Adrenal gland (tissue), 12 donors: Measurements from ENCODE around the gene PRDX5. TPM values are rescaled to one million over a fixed set of nuclear protein-coding genes. Genes with fewer than 3 reads are reported as not detected.

Experiments used
- DNase-seq, 7 donors: peaks; one replicate each; pipeline ENCODE4 v3.0.0-alpha.2; 2019 to 2020
- H3K27ac ChIP-seq, 5 donors: fragments of 200-600 bp; sonication (generic) in 4 of 5; 1 replicate in 3 of 5; 2 replicates in 2 of 5; pipeline versions ENCODE4 v1.5.1 to v1.8.0; 2016 to 2020; ENCODE audit warnings: mild to moderate bottlenecking in 1 of 5
- H3K27me3 ChIP-seq: fragments of 200-600 bp; 2 replicates; pipeline ENCODE4 v1.8.0; 2021
- H3K36me3 ChIP-seq, 2 donors: fragments of 200-600 bp; replicated peaks in 1 of 2; 1 replicate in 1 of 2; 2 replicates in 1 of 2; pipeline versions ENCODE4 v1.5.1 to v1.8.0; 2018 to 2022
- H3K4me1 ChIP-seq, 2 donors: fragments of 200-600 bp; replicated peaks in 1 of 2; 1 replicate in 1 of 2; 2 replicates in 1 of 2; pipeline versions ENCODE4 v1.5.1 to v1.8.0; 2018 to 2021
- H3K4me3 ChIP-seq, 4 donors: fragments of 200-600 bp; sonication (generic) in 3 of 4; one replicate each; pipeline ENCODE4 v1.5.1; 2016 to 2018
- H3K9me3 ChIP-seq, 3 donors: fragments of 200-600 bp; sonication (generic) in 1 of 3; replicated peaks in 1 of 3; 1 replicate in 2 of 3; 2 replicates in 1 of 3; pipeline versions ENCODE4 v1.5.1 to v1.8.0; 2016 to 2021
- POLR2A ChIP-seq, 2 donors: fragments of 450-650 bp; IDR thresholded peaks; one replicate each; pipeline ENCODE4 v1.6.1; 2017; ENCODE audit warnings: antibody characterized with exemption in 2 of 2, mild to moderate bottlenecking in 2 of 2, moderate library complexity in 1 of 2
- WGBS, 4 donors: extraction: QIAGEN DNeasy Blood & Tissue Kit in 2 of 4; methylation state at CpG; one replicate each; pipeline versions ENCODE4 v1.1.5 to v1.1.7; 2013 to 2017; 5-methylcytosine and 5-hydroxymethylcytosine counted together
- intact Hi-C, 2 donors: fragments of 100-400 bp; cut with DNase I; formaldehyde crosslinking; loops; one replicate each; pipeline versions ENCODE4 v1.14.1 to v1.15.0; 2022 to 2023
- polyA plus RNA-seq, 3 donors: library from polyadenylated mRNA; stranded (reverse); fragments of 200-250 nt in 2 of 3; fragments of 350-450 nt in 1 of 3; fragmentation: Illumina TruSeq in 1 of 3; extraction: RNeasy Lipid Tissue Mini Kit (QIAGEN cat#74804) in 1 of 3; gene quantifications; one replicate each; pipeline ENCODE4 v1.2.3, GENCODE V29; 2013 to 2014
- total RNA-seq, 9 donors: library from RNA; depleted of rRNA in 4 of 9; stranded (reverse); fragments of >200 nt in 4 of 9; fragments of 120-200 nt in 1 of 9; fragmentation: NEBNext Ultra II Directional in 1 of 9; extraction: Animal tissue kit (Norgen Biotek cat#: 25700) in 1 of 9; gene quantifications; one replicate each; pipeline versions ENCODE4 v1.1.0 to v1.2.4, GENCODE V29; 2013 to 2023
- TF ChIP-seq, protein P1 (sequence below), 6 experiments: fragments of 450-650 bp in 4 of 6; fragments of 200-600 bp in 2 of 6; sonication (generic) in 1 of 6; IDR thresholded peaks; 1 replicate in 5 of 6; 2 replicates in 1 of 6; pipeline versions ENCODE4 v1.5.1 to v1.8.0; 2016 to 2021; ENCODE audit warnings: antibody characterized with exemption in 6 of 6, mild to moderate bottlenecking in 2 of 6, moderate library complexity in 1 of 6
- donor health status: healthy with polysubstance abuse.
- donor health status: Bipolar disorder and iron deficiency.
- donor health status: DM: yes; HTN: yes; CAD: no.
- donor health status: DM: no; HTN: no; CAD: no.
- donor health status: DM: no; HTN: no; CAD: no.
- donor health status: DM: yes; HTN: yes; CAD: no.

The PRDX5 gene
- total and polyA plus RNA-seq, 12 donors, result 324 to 843 (median 478) TPM

- peak in 1 of 2 donors; percentile 44 for TF ChIP-seq POLR2A (IDR thresholded peaks at IDR 0.05)
- TF ChIP-seq, protein P1, sequence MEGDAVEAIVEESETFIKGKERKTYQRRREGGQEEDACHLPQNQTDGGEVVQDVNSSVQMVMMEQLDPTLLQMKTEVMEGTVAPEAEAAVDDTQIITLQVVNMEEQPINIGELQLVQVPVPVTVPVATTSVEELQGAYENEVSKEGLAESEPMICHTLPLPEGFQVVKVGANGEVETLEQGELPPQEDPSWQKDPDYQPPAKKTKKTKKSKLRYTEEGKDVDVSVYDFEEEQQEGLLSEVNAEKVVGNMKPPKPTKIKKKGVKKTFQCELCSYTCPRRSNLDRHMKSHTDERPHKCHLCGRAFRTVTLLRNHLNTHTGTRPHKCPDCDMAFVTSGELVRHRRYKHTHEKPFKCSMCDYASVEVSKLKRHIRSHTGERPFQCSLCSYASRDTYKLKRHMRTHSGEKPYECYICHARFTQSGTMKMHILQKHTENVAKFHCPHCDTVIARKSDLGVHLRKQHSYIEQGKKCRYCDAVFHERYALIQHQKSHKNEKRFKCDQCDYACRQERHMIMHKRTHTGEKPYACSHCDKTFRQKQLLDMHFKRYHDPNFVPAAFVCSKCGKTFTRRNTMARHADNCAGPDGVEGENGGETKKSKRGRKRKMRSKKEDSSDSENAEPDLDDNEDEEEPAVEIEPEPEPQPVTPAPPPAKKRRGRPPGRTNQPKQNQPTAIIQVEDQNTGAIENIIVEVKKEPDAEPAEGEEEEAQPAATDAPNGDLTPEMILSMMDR (IDR thresholded peaks at IDR 0.05), result peak in 1 of 6 experiments; percentile 6
- DNase-seq, result peak; percentile 78 to 88 (median 84)
- intact Hi-C loops, result no loop called here
Measured at GRCh38 chr11:64284962-64285884, 32.7 kb upstream of the PRDX5 start, which contains the start of gene GPR137. Gene GPR137 (plus strand): TSS chr11:64285848. CDS start chr11:64286525, 677 bp downstream.

DNA sequence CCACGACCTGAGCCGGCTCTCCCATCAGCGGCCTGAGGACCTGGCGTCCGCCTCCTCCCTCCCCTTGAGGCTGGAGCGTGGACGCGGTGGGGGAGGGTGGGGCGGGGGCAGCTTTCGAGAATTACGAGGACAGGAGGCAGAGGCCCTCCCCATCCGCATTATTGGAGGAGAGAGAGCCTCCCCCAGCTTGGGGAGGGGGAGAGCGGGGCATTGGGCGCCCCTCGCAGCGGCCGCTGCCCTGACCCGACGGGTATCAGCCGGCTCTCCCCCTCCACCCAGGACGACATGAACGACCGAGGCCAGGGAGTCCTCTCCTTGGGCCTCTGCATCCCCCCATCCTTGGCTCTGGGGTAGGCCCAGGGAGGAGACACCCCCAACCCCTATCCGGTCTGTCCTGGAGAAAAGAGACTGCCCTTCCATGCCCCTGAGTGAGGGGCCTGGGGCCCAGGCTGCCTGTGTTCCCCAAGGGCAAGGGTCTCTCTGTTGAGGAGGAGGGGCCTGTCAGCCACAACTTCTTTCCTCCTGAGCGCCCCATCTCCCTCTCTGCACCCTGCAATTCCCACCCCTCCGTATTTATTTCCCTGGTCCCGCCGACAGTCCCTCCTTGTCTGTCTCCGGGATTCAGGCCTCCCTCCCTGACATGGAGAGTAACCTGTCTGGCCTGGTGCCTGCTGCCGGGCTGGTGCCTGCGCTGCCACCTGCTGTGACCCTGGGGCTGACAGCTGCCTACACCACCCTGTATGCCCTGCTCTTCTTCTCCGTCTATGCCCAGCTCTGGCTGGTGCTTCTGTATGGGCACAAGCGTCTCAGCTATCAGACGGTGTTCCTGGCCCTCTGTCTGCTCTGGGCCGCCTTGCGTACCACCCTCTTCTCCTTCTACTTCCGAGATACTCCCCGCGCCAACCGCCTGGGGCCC is 31.8 kb upstream of the PRDX5 start:
- Histone ChIP-seq H3K4me3 (peak overlapping the region in 2 of 4 donors; percentile 86 to 93), H3K4me1 (peaks cover 15 to 19% of the 10 kb centered on the region in 2 donors), H3K27me3 (peaks cover 7% of the 10 kb centered on the region), H3K36me3 (peaks cover 0 to 3% of the 10 kb centered on the region in 2 donors), H3K27ac (peak overlapping the region in 3 of 5 donors; percentile 77 to 94 (median 93)), H3K9me3 (no peaks in the 10 kb centered on the region)
- intact Hi-C loops, result no loop called here
- DNase-seq, result peak in 4 of 7 donors; percentile 36 to 62 (median 46)
- TF ChIP-seq, protein P1 (IDR thresholded peaks at IDR 0.05), result no peak
- TF ChIP-seq POLR2A (IDR thresholded peaks at IDR 0.05), result no peak
- WGBS, 4 donors, result 24 to 53% (median 34%) methylated on average over 15 to 37 of the region's 40 CpGs

More at GRCh38 chr11:64284962-64285884, 32.7 kb upstream of the PRDX5 start, which contains the start of gene GPR137:
- Histone ChIP-seq H3K4me1 (peaks cover 15 to 19% of the 10 kb centered on the region in 2 donors), H3K36me3 (peaks cover 0 to 3% of the 10 kb centered on the region in 2 donors), H3K9me3 (no peaks in the 10 kb centered on the region), H3K27me3 (no peaks in the 10 kb centered on the region), H3K4me3 (peak within 1 kb of the TSS; percentile 17 to 93 (median 75)), H3K27ac (peak within 1 kb of the TSS; percentile 77 to 94 (median 87))
- whole genome bisulfite sequencing, 4 donors, result 1% methylated on average over 23 to 102 of the region's 102 CpGs; no CpG with 5 or more reads in 1 of the 4 donors

GRCh38 chr11:64286801-64287159 is 31.1 kb upstream of the PRDX5 start:
- Histone ChIP-seq H3K36me3 (peaks cover 0 to 3% of the 10 kb centered on the region in 2 donors), H3K4me1 (peaks cover 15 to 21% of the 10 kb centered on the region in 2 donors), H3K27me3 (peaks cover 13% of the 10 kb centered on the region), H3K4me3 (no peak overlapping the region), H3K9me3 (no peaks in the 10 kb centered on the region), H3K27ac (no peak overlapping the region)
- TF ChIP-seq, protein P1 (IDR thresholded peaks at IDR 0.05), result no peak
- no peak for TF ChIP-seq POLR2A (IDR thresholded peaks at IDR 0.05)
- DNase-seq, result no peak
- intact Hi-C loops, result no loop called here
- WGBS, 4 donors, result 53 to 73% (median 61%) methylated on average over 9 of the region's 9 CpGs
